Smooth muscle cell (in vitro differentiated cells): ENCODE measurements around the gene SPON1. TPM values are rescaled to one million over a fixed set of nuclear protein-coding genes. Genes with fewer than 3 reads are reported as not detected.

ENCODE experiments used
- DNase-seq: peaks from one replicate; lab custom pipeline; 2025; ENCODE audit not compliant: unreplicated experiment; lab: John Stamatoyannopoulos, UW
- H2AFZ ChIP-seq: fragments of 200-600 bp; sonication (generic); 2 replicates; pipeline ENCODE4 v1.6.0; 2016; ENCODE audit warnings: antibody characterized with exemption, low read depth, mild to moderate bottlenecking
- H3F3A ChIP-seq: fragments of 200-600 bp; sonication (generic); 2 replicates; pipeline ENCODE4 v1.6.0; 2017; ENCODE audit warnings: antibody characterized with exemption, low read depth
- H3K27ac ChIP-seq: fragments of 200-600 bp; sonication (generic); 2 replicates; pipeline ENCODE4 v1.5.1; 2016; ENCODE audit warnings: low read depth, mild to moderate bottlenecking
- H3K27me3 ChIP-seq: fragments of 200-600 bp; sonication (generic); 2 replicates; pipeline ENCODE4 v1.6.1; 2016; ENCODE audit warnings: low read depth, mild to moderate bottlenecking
- H3K36me3 ChIP-seq: fragments of 200-600 bp; sonication (generic); 2 replicates; pipeline ENCODE4 v1.5.1; 2016; ENCODE audit warnings: low read depth
- H3K4me1 ChIP-seq: fragments of 200-600 bp; sonication (generic); 2 replicates; pipeline ENCODE4 v1.5.1; 2016; ENCODE audit warnings: low read depth
- H3K4me2 ChIP-seq: fragments of 200-600 bp; sonication (generic); 2 replicates; pipeline ENCODE4 v1.6.0; 2016; ENCODE audit warnings: mild to moderate bottlenecking
- H3K4me3 ChIP-seq: fragments of 200-600 bp; sonication (generic); 2 replicates; pipeline ENCODE4 v1.5.1; 2016; ENCODE audit warnings: mild to moderate bottlenecking
- H3K79me2 ChIP-seq: fragments of 200-600 bp; sonication (generic); 2 replicates; pipeline ENCODE4 v1.6.0; 2016; ENCODE audit warnings: low read depth, mild to moderate bottlenecking
- H3K9ac ChIP-seq: fragments of 200-600 bp; sonication (generic); 2 replicates; pipeline ENCODE4 v1.6.0; 2016; ENCODE audit warnings: low read depth
- H3K9me3 ChIP-seq: fragments of 200-600 bp; sonication (generic); replicated peaks from 2 replicates; pipeline ENCODE4 v1.5.1; 2016; ENCODE audit warnings: low read depth
- H4K20me1 ChIP-seq: fragments of 200-600 bp; sonication (generic); 2 replicates; pipeline ENCODE4 v1.6.0; 2016; ENCODE audit warnings: low read depth
- CTCF ChIP-seq: fragments of 200-600 bp; sonication (generic); IDR thresholded peaks from 2 replicates; pipeline ENCODE4 v1.5.1; 2017; ENCODE audit warnings: borderline replicate concordance, mild to moderate bottlenecking, antibody characterized with exemption; ENCODE audit not compliant: insufficient read depth, poor library complexity, severe bottlenecking
- WGBS: methylation state at CpG from one replicate; pipeline ENCODE4 v1.1.7; 2016; ENCODE audit warnings: low lambda C conversion rate; 5-methylcytosine and 5-hydroxymethylcytosine counted together
- polyA plus RNA-seq: library from polyadenylated mRNA; unstranded; fragments of >200 nt; fragmentation: Nextera tagmentation; extraction: Ambion mirVana; gene quantifications from 2 replicates; pipeline ENCODE4 v1.2.1, GENCODE V29; 2016
- total RNA-seq: library from RNA; depleted of rRNA; stranded (reverse); fragments of >200 nt; gene quantifications from 2 replicates; pipeline ENCODE4 v1.2.3, GENCODE V29; 2014

Gene SPON1
- total and polyA plus RNA-seq, 2 experiments from 2014 or later = 38.0 to 40.6 TPM

GRCh38 chr11:14182833-14183364 is 220.4 kb downstream of the SPON1 start:
- no peak for DNase-seq

GRCh38 chr11:14184028-14184940 is 221.8 kb downstream of the SPON1 start:
- H3K27me3 ChIP-seq = no peaks in the 10 kb centered on the region
- no peak overlapping the region for H3K27ac ChIP-seq
- 82% methylated on average over 4 of the region's 4 CpGs for WGBS
- H3K4me3 ChIP-seq = no peak overlapping the region
- H3K4me1 ChIP-seq = no peaks in the 10 kb centered on the region
- H3F3A ChIP-seq = no peaks in the 10 kb centered on the region
- no peak for DNase-seq
- H2AFZ ChIP-seq = no peak overlapping the region
- no peaks in the 10 kb centered on the region for H3K36me3 ChIP-seq
- no peaks in the 10 kb centered on the region for H3K9me3 ChIP-seq
- H4K20me1 ChIP-seq = no peaks in the 10 kb centered on the region
- H3K9ac ChIP-seq = no peak overlapping the region
- TF ChIP-seq CTCF = no peak
- no peak overlapping the region for H3K4me2 ChIP-seq
- H3K79me2 ChIP-seq = no peaks in the 10 kb centered on the region

More at GRCh38 chr11:14182833-14183364, 220.4 kb downstream of the SPON1 start:
- no peak overlapping the region for H2AFZ ChIP-seq
- no peak overlapping the region for H3K4me2 ChIP-seq
- TF ChIP-seq CTCF = no peak
- H3F3A ChIP-seq = no peaks in the 10 kb centered on the region
- no peak overlapping the region for H3K9ac ChIP-seq
- H3K27me3 ChIP-seq = no peaks in the 10 kb centered on the region
- H3K36me3 ChIP-seq = no peaks in the 10 kb centered on the region
- no peak overlapping the region for H3K27ac ChIP-seq
- H3K4me1 ChIP-seq = no peaks in the 10 kb centered on the region
- H3K4me3 ChIP-seq = no peak overlapping the region
- no peaks in the 10 kb centered on the region for H3K9me3 ChIP-seq
- no peaks in the 10 kb centered on the region for H4K20me1 ChIP-seq
- 69% methylated on average over 2 of the region's 2 CpGs for WGBS
- no peaks in the 10 kb centered on the region for H3K79me2 ChIP-seq

GRCh38 chr11:14185461-14185860 is 222.9 kb downstream of the SPON1 start:
- H3K36me3 ChIP-seq = no peaks in the 10 kb centered on the region
- no peak overlapping the region for H3K4me3 ChIP-seq
- no peaks in the 10 kb centered on the region for H3K9me3 ChIP-seq
- no peak overlapping the region for H3K27ac ChIP-seq
- H3K4me1 ChIP-seq = no peaks in the 10 kb centered on the region
- no peaks in the 10 kb centered on the region for H3K27me3 ChIP-seq
- no peak for DNase-seq
- H3K79me2 ChIP-seq = no peaks in the 10 kb centered on the region
- WGBS = 100% methylated on average over 1 of the region's 1 CpG
- H3K4me2 ChIP-seq = no peak overlapping the region
- H3F3A ChIP-seq = no peaks in the 10 kb centered on the region
- no peak overlapping the region for H2AFZ ChIP-seq
- no peak overlapping the region for H3K9ac ChIP-seq
- H4K20me1 ChIP-seq = no peaks in the 10 kb centered on the region
- no peak for TF ChIP-seq CTCF
